Upper lobe of left lung (tissue), 4 donors: ENCODE measurements around the gene LMO7.

Experiments used
- EP300 ChIP-seq, 4 donors: sonication (generic); formaldehyde crosslinking; IDR thresholded peaks; one replicate each; pipeline ENCODE4 v1.5.1; 2017; ENCODE audit warnings: antibody characterized with exemption in 4 of 4, control low read depth in 2 of 4
- POLR2A ChIP-seq, 4 donors: fragments of 450-650 bp; IDR thresholded peaks; one replicate each; pipeline ENCODE4 v1.5.1; 2016 to 2017; ENCODE audit warnings: antibody characterized with exemption in 4 of 4, mild to moderate bottlenecking in 2 of 4
- POLR2AphosphoS5 ChIP-seq, 2 donors: sonication (generic); formaldehyde crosslinking; IDR thresholded peaks; one replicate each; pipeline ENCODE4 v1.5.1; 2017; ENCODE audit warnings: antibody characterized with exemption in 2 of 2
- TF ChIP-seq, protein P1 (sequence below), 6 experiments: fragments of 450-650 bp in 4 of 6; fragments of 200-600 bp in 2 of 6; sonication (generic) in 2 of 6; IDR thresholded peaks; one replicate each; pipeline ENCODE4 v1.5.1; 2016 to 2019; ENCODE audit warnings: antibody characterized with exemption in 6 of 6

- TF ChIP-seq, protein P1, sequence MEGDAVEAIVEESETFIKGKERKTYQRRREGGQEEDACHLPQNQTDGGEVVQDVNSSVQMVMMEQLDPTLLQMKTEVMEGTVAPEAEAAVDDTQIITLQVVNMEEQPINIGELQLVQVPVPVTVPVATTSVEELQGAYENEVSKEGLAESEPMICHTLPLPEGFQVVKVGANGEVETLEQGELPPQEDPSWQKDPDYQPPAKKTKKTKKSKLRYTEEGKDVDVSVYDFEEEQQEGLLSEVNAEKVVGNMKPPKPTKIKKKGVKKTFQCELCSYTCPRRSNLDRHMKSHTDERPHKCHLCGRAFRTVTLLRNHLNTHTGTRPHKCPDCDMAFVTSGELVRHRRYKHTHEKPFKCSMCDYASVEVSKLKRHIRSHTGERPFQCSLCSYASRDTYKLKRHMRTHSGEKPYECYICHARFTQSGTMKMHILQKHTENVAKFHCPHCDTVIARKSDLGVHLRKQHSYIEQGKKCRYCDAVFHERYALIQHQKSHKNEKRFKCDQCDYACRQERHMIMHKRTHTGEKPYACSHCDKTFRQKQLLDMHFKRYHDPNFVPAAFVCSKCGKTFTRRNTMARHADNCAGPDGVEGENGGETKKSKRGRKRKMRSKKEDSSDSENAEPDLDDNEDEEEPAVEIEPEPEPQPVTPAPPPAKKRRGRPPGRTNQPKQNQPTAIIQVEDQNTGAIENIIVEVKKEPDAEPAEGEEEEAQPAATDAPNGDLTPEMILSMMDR (IDR thresholded peaks at IDR 0.05), result no peak
- TF ChIP-seq POLR2A (IDR thresholded peaks at IDR 0.05) (no peak), EP300 (IDR thresholded peaks at IDR 0.05) (no peak), POLR2AphosphoS5 (IDR thresholded peaks at IDR 0.05) (no peak)
Measured at GRCh38 chr13:75689686-75690085, 53.6 kb downstream of the LMO7 start.
